Neuronal stem cell (in vitro differentiated cells): ENCODE results near the gene SPTBN5.

Experiments
- DNase-seq: peaks from one replicate; pipeline ENCODE4 v3.0.0-alpha.2; 2013; ENCODE audit warnings: low spot score
- H2AFZ ChIP-seq: one replicate; pipeline ENCODE4 v1.6.1; 2013; ENCODE audit warnings: mild to moderate bottlenecking, low read length, inconsistent platforms
- H2AK5ac ChIP-seq: 2 replicates; pipeline ENCODE4 v1.6.1; 2013; ENCODE audit warnings: low read depth, mild to moderate bottlenecking, inconsistent platforms, low read length, moderate library complexity, mixed read lengths
- H2BK120ac ChIP-seq: 2 replicates; pipeline ENCODE4 v1.6.1; 2013; ENCODE audit warnings: low read depth, mild to moderate bottlenecking, inconsistent platforms, low read length, moderate library complexity, mixed read lengths
- H2BK12ac ChIP-seq: one replicate; pipeline ENCODE4 v1.6.1; 2013; ENCODE audit warnings: low read length, inconsistent platforms
- H2BK15ac ChIP-seq: 2 replicates; pipeline ENCODE4 v1.6.1; 2013; ENCODE audit warnings: mild to moderate bottlenecking, low read length, inconsistent platforms, mixed read lengths
- H2BK5ac ChIP-seq: one replicate; pipeline ENCODE4 v1.6.1; 2013; ENCODE audit warnings: inconsistent platforms, mild to moderate bottlenecking, low read length, moderate library complexity
- H3K14ac ChIP-seq: one replicate; pipeline ENCODE4 v1.6.1; 2013; ENCODE audit warnings: low read length, inconsistent platforms
- H3K18ac ChIP-seq: 2 replicates; pipeline ENCODE4 v1.6.1; 2013; ENCODE audit warnings: low read length, inconsistent platforms
- H3K23ac ChIP-seq: 2 replicates; pipeline ENCODE4 v1.6.1; 2013; ENCODE audit warnings: low read depth, mild to moderate bottlenecking, mixed read lengths, low read length, inconsistent platforms; ENCODE audit not compliant: poor library complexity
- H3K27ac ChIP-seq: replicated peaks from 3 replicates; pipeline ENCODE4 v1.5.1; 2013; ENCODE audit warnings: low read length, inconsistent platforms
- H3K27me3 ChIP-seq, 3 experiments: 2 replicates each; pipeline ENCODE4 v1.6.1; 2013; ENCODE audit warnings: low read length in 3 of 3, mild to moderate bottlenecking in 2 of 3, inconsistent platforms in 1 of 3, low read depth in 1 of 3, mixed read lengths in 1 of 3, moderate library complexity in 1 of 3; ENCODE audit not compliant: control insufficient read depth in 3 of 3, insufficient read depth in 3 of 3
- H3K36me3 ChIP-seq, 2 donors: replicated peaks in 1 of 2; 2 replicates each; pipeline ENCODE4 v1.6.1; 2013; ENCODE audit warnings: low read length in 2 of 2; ENCODE audit not compliant: control insufficient read depth in 2 of 2, insufficient read depth in 2 of 2
- H3K4ac ChIP-seq: 2 replicates; pipeline ENCODE4 v1.6.1; 2013; ENCODE audit warnings: inconsistent platforms, mild to moderate bottlenecking, low read length, moderate library complexity
- H3K4me1 ChIP-seq, 2 donors: 1 replicate in 1 of 2; 2 replicates in 1 of 2; pipeline ENCODE4 v1.6.1; 2013; ENCODE audit warnings: low read length in 2 of 2, low read depth in 1 of 2; ENCODE audit not compliant: control insufficient read depth in 2 of 2, insufficient read depth in 1 of 2
- H3K4me2 ChIP-seq: one replicate; pipeline ENCODE4 v1.6.1; 2013; ENCODE audit warnings: mild to moderate bottlenecking, low read length, inconsistent platforms; ENCODE audit not compliant: insufficient read depth, poor library complexity, severe bottlenecking
- H3K4me3 ChIP-seq, 2 donors: 2 replicates each; pipeline ENCODE4 v1.5.1; 2013; ENCODE audit warnings: low read length in 2 of 2, mild to moderate bottlenecking in 2 of 2, inconsistent platforms in 1 of 2, moderate library complexity in 1 of 2
- H3K79me1 ChIP-seq: one replicate; pipeline ENCODE4 v1.6.1; 2013; ENCODE audit warnings: low read depth, mild to moderate bottlenecking, inconsistent platforms, low read length, moderate library complexity
- H3K9ac ChIP-seq: one replicate; pipeline ENCODE4 v1.6.1; 2013; ENCODE audit warnings: mild to moderate bottlenecking, low read depth, low read length, inconsistent platforms; ENCODE audit not compliant: poor library complexity
- H3K9me3 ChIP-seq, 2 donors: replicated peaks in 1 of 2; 2 replicates each; pipeline versions ENCODE3 to v1.6.1; 2013; ENCODE audit warnings: low read length in 2 of 2, mild to moderate bottlenecking in 2 of 2, inconsistent platforms in 1 of 2, low read depth in 1 of 2, mixed read lengths in 1 of 2, moderate library complexity in 1 of 2; ENCODE audit not compliant: control insufficient read depth in 2 of 2, insufficient read depth in 1 of 2
- H4K8ac ChIP-seq: one replicate; pipeline ENCODE4 v1.6.1; 2013; ENCODE audit warnings: low read depth, mild to moderate bottlenecking, inconsistent platforms, low read length, moderate library complexity
- H4K91ac ChIP-seq: one replicate; pipeline ENCODE4 v1.6.1; 2013; ENCODE audit warnings: low read length, low read depth, mild to moderate bottlenecking, inconsistent platforms; ENCODE audit not compliant: poor library complexity
- WGBS, 2 donors: extraction: QIAGEN DNeasy Blood & Tissue Kit; methylation state at CpG; one replicate each; pipeline ENCODE4 v1.1.7; 2013; ENCODE audit warnings: missing lambda C conversion rate in 2 of 2, mixed read lengths in 1 of 2; ENCODE audit not compliant: insufficient read length in 2 of 2, insufficient replicate concordance in 1 of 2; ENCODE audit errors: extremely low coverage in 2 of 2; 5-methylcytosine and 5-hydroxymethylcytosine counted together

Gene SPTBN5

DNA sequence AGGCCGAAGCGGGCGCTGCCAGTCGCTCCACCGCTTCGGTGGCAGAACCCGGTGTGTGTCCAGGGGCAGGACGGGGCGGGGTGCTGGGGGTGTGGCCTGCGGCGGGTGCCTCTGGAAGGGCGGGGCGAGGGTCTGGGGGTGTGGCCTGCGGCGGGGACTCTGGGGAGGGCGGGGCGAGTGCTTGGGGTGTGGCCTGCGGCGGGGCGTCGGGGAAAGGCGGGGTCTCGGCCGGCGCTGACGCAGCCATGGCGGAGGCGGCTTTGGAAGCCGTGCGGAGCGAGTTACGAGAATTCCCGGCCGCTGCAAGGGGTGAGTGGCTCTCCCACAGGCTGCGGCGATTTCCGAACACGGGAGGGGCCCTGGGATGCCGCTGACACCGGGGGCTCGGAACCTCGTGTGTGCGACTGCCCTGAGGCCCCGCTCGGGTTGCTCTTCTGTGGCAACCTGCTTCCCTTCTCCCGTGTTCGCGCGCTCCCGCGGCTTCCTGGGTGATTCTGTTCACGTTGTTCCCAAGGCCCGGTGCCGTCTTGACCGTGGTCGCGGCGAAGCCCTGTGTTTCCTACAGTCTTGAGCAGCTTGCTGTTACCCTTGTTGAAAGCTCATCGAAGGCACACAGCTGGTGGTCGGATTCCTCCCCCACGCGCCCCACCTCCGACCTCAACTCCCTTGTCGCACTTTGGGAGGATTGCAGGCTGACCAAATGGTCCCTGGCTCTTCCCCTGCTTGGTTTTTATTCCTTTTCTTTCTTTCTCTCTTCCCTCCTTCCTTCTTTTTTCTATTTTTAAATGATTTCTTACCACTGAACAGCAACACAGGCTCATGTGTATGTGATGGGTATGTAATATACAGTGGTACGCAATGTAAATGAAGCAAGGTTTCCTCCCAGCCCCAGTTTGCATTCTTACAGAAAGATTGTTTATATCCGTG lies 65.7 kb downstream of the SPTBN5 start, which contains the start of gene JMJD7:
Gene JMJD7, plus strand, starts transcription at position 213 of the 927 bp plus-strand sequence. Its CDS starts 33 bp downstream, at position 246.
- H3K36me3 ChIP-seq, result peaks cover 8 to 52% of the 10 kb centered on the region in 2 donors
- peak within 1 kb of the TSS; percentile 89 for H3K9ac ChIP-seq
- H3K18ac ChIP-seq, result peak within 1 kb of the TSS; percentile 23
- no peak within 1 kb of the TSS for H2BK120ac ChIP-seq
- H3K4me1 ChIP-seq, result peaks cover 8% of the 10 kb centered on the region in 2 donors
- peak within 1 kb of the TSS; percentile 97 for H2AFZ ChIP-seq
- H3K14ac ChIP-seq, result no peak within 1 kb of the TSS
- no peak within 1 kb of the TSS for H3K27ac ChIP-seq
- no peak within 1 kb of the TSS for H4K8ac ChIP-seq
- H4K91ac ChIP-seq, result no peak within 1 kb of the TSS
- peaks cover 5% of the 10 kb centered on the region for H3K79me1 ChIP-seq
- H2BK5ac ChIP-seq, result no peak within 1 kb of the TSS
- H3K9me3 ChIP-seq, result no peaks in the 10 kb centered on the region
- no CpG with 5 or more reads among the region's 66 CpGs for WGBS, 2 donors
- peak within 1 kb of the TSS; percentile 53 for H2AK5ac ChIP-seq
- H3K4me3 ChIP-seq, result peak within 1 kb of the TSS; percentile 90 to 94
- H3K23ac ChIP-seq, result peak within 1 kb of the TSS; percentile 22
- H3K4me2 ChIP-seq, result peak within 1 kb of the TSS; percentile 93
- no peak within 1 kb of the TSS for H3K4ac ChIP-seq
- no peak within 1 kb of the TSS for H2BK12ac ChIP-seq
- no peaks in the 10 kb centered on the region for H3K27me3 ChIP-seq
- DNase-seq, result peak; percentile 85
- no peak within 1 kb of the TSS for H2BK15ac ChIP-seq

DNA sequence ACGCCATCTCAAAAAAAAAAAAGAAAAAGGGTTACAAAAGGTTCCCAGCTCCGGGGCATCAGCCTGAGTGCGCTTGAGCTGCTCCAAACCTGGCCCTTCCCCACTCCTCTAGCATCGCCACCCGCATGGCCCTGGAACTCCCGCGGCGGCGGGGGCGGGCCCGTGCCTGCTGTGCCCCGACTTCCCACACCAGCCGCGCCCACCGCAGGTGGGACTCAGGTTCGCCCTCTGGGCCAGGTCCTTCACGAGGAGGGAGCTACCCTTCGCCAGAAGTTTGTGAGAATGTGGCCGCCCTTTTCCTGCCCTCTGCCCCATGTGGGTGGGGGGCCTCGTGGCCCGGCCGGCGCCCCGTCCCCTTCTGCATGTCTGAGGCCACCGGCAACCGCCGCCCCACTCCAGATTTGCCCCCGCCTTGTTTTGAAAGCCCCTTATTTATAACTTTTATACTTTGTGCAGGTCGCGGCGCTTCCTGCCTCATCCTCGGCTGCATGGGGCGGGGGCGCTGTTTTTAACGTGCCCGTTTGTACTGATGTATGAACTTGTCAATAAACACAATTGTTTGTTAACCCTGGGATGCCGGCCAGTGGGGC lies 66.5 kb downstream of the SPTBN5 start:
- no peak overlapping the region for H3K4ac ChIP-seq
- peaks cover 5% of the 10 kb centered on the region for H3K79me1 ChIP-seq
- WGBS, 2 donors, result no CpG with 5 or more reads among the region's 37 CpGs
- H2AK5ac ChIP-seq, result peak overlapping the region; percentile 53
- DNase-seq, result peak; percentile 24
- peak overlapping the region; percentile 93 for H3K4me2 ChIP-seq
- H2AFZ ChIP-seq, result peak overlapping the region; percentile 97
- no peak overlapping the region for H4K8ac ChIP-seq
- peaks cover 8% of the 10 kb centered on the region in 2 donors for H3K4me1 ChIP-seq
- no peak overlapping the region for H3K14ac ChIP-seq
- no peak overlapping the region for H2BK5ac ChIP-seq
- H3K4me3 ChIP-seq, result peak overlapping the region; percentile 77 to 94
- no peak overlapping the region for H2BK15ac ChIP-seq
- H4K91ac ChIP-seq, result no peak overlapping the region
- H3K27me3 ChIP-seq, result no peaks in the 10 kb centered on the region
- no peaks in the 10 kb centered on the region for H3K9me3 ChIP-seq
- H3K23ac ChIP-seq, result peak overlapping the region; percentile 22
- H3K27ac ChIP-seq, result no peak overlapping the region
- H2BK12ac ChIP-seq, result no peak overlapping the region
- H2BK120ac ChIP-seq, result no peak overlapping the region
- peaks cover 12 to 58% of the 10 kb centered on the region in 2 donors for H3K36me3 ChIP-seq
- peak overlapping the region; percentile 46 for H3K9ac ChIP-seq
- peak overlapping the region; percentile 23 for H3K18ac ChIP-seq

GRCh38 chr15:41825572-41826535 lies 68.0 kb downstream of the SPTBN5 start:
- no peak overlapping the region for H2BK120ac ChIP-seq
- H4K8ac ChIP-seq, result no peak overlapping the region
- peak overlapping the region; percentile 27 for H3K23ac ChIP-seq
- peaks cover 3% of the 10 kb centered on the region for H3K79me1 ChIP-seq
- H3K9me3 ChIP-seq, result no peaks in the 10 kb centered on the region
- no CpG with 5 or more reads among the region's 13 CpGs for WGBS, 2 donors
- H3K4ac ChIP-seq, result no peak overlapping the region
- no peak overlapping the region for H4K91ac ChIP-seq
- H3K36me3 ChIP-seq, result peaks cover 12 to 59% of the 10 kb centered on the region in 2 donors
- no peak overlapping the region for H2AK5ac ChIP-seq
- H2BK15ac ChIP-seq, result no peak overlapping the region
- no peak overlapping the region for H3K4me3 ChIP-seq
- no peak overlapping the region for H2AFZ ChIP-seq
- no peak overlapping the region for H2BK12ac ChIP-seq
- H3K18ac ChIP-seq, result no peak overlapping the region
- no peak overlapping the region for H3K4me2 ChIP-seq
- no peak overlapping the region for H2BK5ac ChIP-seq
- H3K14ac ChIP-seq, result no peak overlapping the region
- DNase-seq, result no peak
- peaks cover 8% of the 10 kb centered on the region in 2 donors for H3K4me1 ChIP-seq
- no peak overlapping the region for H3K27ac ChIP-seq
- no peaks in the 10 kb centered on the region for H3K27me3 ChIP-seq
- no peak overlapping the region for H3K9ac ChIP-seq
